Skeletal muscle satellite cell (primary cell): Measurements from ENCODE around the gene WIPF2. TPM values are rescaled to one million over a fixed set of nuclear protein-coding genes. Genes with fewer than 3 reads are reported as not detected.
A peak's percentile ranks its signal among the peaks of the same experiment; 100 is the strongest.

Experiments used
- H3K27me3 ChIP-seq: 2 replicates; pipeline ENCODE4 v1.7.0; 2013; ENCODE audit warnings: low read length; ENCODE audit not compliant: control insufficient read depth, insufficient read depth
- H3K36me3 ChIP-seq: 2 replicates; pipeline ENCODE4 v1.7.0; 2013; ENCODE audit warnings: mild to moderate bottlenecking, control low read depth, low read length; ENCODE audit not compliant: insufficient read depth
- H3K4me1 ChIP-seq: 2 replicates; pipeline ENCODE4 v1.7.0; 2013; ENCODE audit warnings: low read length; ENCODE audit not compliant: control insufficient read depth, insufficient read depth
- H3K4me2 ChIP-seq: 2 replicates; pipeline ENCODE4 v1.7.0; 2013; ENCODE audit warnings: mild to moderate bottlenecking, low read length
- H3K4me3 ChIP-seq: 2 replicates; pipeline ENCODE4 v1.7.0; 2013; ENCODE audit warnings: low read length
- H3K9ac ChIP-seq: 2 replicates; pipeline ENCODE4 v1.7.0; 2013; ENCODE audit warnings: mild to moderate bottlenecking, low read depth, low read length, moderate library complexity
- H3K9me3 ChIP-seq: replicated peaks from 2 replicates; pipeline ENCODE4 v1.7.0; 2013; ENCODE audit warnings: mild to moderate bottlenecking, control low read depth, low read length
- small RNA-seq: library from RNA; depleted of rRNA; stranded (forward); fragments of <200 nt; gene quantifications from one replicate; pipeline ENCODE3, GENCODE V24; 2012

The WIPF2 gene

DNA sequence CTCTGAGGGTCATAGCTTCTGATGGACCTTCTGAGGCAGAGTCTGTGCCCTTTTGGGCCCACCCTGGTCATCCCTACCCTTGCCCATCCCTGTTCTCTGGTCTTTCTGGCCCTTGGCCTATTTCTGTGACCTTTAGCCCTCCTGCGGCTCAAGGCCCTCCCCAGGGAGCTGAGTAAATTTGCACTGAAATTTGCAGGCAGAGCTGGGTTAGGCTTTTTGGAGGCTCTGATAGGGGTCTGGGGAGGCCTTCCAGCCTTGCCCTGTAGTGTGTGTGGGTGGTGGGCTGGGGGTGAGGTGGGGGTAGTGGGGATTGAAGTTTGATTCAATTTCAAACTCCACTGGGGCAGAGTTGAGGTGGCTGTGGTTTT is 107.7 kb downstream of the WIPF2 start:
- no peaks in the 10 kb centered on the region for H3K9me3 ChIP-seq
- H3K27me3 ChIP-seq, result no peaks in the 10 kb centered on the region
- H3K4me2 ChIP-seq, result peak overlapping the region; percentile 58
- H3K36me3 ChIP-seq, result peaks cover 10% of the 10 kb centered on the region
- H3K4me3 ChIP-seq, result peak overlapping the region; percentile 42
- no peak overlapping the region for H3K9ac ChIP-seq
- peaks cover 86% of the 10 kb centered on the region for H3K4me1 ChIP-seq

DNA sequence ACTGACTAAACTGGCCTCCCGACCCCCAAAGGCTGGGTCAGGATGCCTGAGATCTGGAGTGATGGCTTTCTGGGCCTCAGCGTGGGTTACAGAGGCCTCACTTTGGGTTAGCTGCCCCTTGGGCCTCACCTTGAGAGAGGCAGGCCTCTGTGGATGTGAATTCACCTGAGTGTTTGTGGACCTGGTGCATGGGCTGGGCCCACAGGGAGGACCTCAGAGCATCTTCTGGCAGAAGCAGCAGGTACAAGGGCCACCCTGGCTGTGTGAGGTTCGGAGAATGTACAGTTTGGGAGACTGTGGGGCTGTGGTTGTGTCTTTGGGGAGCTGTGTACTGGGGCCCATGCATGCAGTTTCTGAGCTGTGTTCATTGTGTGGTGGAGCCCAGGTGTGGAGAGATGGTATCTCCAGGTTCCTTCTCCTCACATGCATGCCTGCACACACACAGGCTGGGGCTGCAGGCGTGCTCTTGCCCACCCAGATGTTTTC is 108.2 kb downstream of the WIPF2 start:
- H3K9me3 ChIP-seq, result no peaks in the 10 kb centered on the region
- no peak overlapping the region for H3K4me3 ChIP-seq
- H3K4me1 ChIP-seq, result peaks cover 86% of the 10 kb centered on the region
- peak overlapping the region; percentile 58 for H3K4me2 ChIP-seq
- H3K36me3 ChIP-seq, result peaks cover 11% of the 10 kb centered on the region
- no peaks in the 10 kb centered on the region for H3K27me3 ChIP-seq
- no peak overlapping the region for H3K9ac ChIP-seq

DNA sequence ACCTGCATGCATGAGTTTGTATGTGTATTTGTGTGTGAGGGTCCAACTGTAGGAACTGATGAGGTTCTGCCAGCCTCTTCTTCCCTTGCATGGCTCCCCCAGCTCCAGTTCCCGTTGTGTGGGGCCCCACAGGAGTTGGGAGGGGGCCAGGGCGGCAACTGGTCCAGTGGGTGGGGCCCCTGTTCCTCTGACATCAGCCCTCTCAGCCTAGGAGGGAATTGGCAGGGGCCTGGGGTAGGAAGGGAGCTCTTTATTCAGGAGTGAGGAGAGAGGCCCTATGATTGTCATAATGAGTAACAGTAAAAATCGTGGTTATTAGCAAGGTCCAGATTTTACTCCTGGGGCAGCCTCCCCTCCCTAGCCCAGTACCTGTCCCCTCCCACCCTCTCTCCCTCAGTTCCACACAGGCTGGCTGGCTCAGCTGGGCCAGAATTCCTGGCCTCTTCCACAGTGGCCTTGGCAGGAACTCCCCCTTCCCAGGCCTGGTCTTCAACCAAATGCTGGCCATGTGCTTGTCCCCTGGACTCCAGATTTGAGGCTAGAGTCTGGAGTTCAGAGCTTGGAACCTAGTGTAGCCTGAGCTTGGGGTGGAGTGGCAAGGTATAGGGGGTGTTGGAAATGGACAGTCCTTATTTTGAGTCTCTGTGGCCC is 108.8 kb downstream of the WIPF2 start:
- H3K4me1 ChIP-seq, result peaks cover 86% of the 10 kb centered on the region
- no peaks in the 10 kb centered on the region for H3K9me3 ChIP-seq
- no peak overlapping the region for H3K4me3 ChIP-seq
- H3K9ac ChIP-seq, result no peak overlapping the region
- H3K4me2 ChIP-seq, result peak overlapping the region; percentile 58
- H3K27me3 ChIP-seq, result no peaks in the 10 kb centered on the region
- H3K36me3 ChIP-seq, result peaks cover 11% of the 10 kb centered on the region

DNA sequence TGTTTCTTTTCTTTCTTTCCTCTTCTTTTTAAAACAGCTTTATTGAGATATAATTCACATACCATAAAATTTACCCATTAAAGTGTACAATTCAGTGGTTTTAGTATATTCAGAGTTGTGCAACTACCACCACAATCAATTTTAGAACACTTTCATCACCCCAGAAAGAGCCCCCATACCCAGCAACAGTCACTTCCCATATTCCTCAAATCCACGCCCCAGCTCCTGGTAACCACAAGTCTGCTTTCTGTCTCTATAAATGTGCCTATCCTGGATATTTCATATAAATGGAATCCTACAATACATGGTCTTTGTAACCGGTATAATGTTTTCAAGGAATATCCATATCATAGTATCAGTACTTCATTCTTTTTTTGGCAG is 109.3 kb downstream of the WIPF2 start:
- Histone ChIP-seq H3K9me3 (no peaks in the 10 kb centered on the region), H3K4me2 (no peak overlapping the region), H3K9ac (no peak overlapping the region), H3K36me3 (peaks cover 11% of the 10 kb centered on the region), H3K4me1 (peaks cover 82% of the 10 kb centered on the region), H3K4me3 (no peak overlapping the region), H3K27me3 (no peaks in the 10 kb centered on the region)

DNA sequence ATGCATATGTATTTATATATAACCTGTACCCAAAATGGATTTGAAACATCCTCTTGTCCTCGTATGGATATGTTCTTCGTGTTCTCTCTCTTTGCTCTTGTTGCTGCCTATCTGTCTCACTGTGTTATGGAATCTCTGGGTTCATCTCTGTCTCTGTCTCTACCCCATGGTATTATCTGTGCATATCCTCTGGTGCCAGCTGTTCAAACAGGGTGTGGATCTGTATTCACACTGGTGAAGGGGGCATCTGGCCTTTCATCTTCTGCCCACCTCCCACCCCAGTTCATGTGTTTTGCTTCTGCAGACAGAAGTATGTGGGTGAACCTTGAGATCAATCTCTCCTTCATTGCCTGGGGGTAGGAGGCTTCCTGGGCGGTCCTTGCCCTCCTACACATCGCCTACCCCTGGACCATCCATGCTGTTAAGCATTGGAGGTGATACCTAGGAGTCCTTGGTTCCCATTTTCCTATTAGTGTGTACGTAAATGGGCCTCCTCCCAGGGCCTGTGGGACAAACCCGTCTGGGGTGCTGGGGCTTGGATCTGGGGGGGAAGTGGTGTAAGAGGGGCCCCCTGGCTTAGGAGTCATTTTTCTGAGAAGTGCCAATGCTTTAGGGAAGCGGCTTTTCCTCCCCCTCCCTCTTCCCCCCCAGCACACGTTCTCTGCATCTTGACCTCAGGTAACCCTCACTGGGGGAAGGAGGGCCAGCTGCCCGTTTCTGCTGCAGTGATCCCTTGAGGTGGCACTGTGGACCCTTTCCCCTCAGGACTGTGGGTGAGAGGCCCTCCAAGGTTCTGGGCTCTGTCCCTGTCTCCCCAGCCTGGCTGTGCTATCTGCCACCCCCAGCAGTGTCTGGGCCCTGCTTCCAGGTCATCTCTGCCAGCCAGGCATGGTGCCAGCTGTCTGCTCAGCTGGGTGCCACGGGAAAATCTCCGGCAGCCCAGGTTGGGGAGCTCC is 111.0 kb downstream of the WIPF2 start:
- H3K9me3 ChIP-seq, result no peaks in the 10 kb centered on the region
- peaks cover 11% of the 10 kb centered on the region for H3K36me3 ChIP-seq
- H3K4me1 ChIP-seq, result peaks cover 82% of the 10 kb centered on the region
- H3K4me3 ChIP-seq, result no peak overlapping the region
- no peaks in the 10 kb centered on the region for H3K27me3 ChIP-seq
- H3K4me2 ChIP-seq, result peak overlapping the region; percentile 28
- H3K9ac ChIP-seq, result no peak overlapping the region

DNA sequence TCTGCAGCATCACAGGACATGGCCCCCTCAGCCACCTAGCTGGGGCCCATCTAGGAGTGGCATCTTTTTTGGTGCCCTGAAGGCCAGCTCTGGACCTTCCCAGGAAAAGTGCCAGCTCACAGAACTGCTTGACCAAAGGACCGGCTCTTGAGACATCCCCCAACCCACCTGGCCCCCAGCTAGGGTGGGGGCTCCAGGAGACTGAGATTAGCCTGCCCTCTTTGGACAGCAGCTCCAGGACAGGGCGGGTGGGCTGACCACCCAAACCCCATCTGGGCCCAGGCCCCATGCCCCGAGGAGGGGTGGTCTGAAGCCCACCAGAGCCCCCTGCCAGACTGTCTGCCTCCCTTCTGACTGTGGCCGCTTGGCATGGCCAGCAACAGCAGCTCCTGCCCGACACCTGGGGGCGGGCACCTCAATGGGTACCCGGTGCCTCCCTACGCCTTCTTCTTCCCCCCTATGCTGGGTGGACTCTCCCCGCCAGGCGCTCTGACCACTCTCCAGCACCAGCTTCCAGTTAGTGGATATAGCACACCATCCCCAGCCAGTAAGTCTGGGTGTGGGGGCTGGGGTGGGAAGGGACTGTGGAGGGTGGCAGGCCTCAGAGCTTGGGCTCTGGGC is 111.9 kb downstream of the WIPF2 start:
- no peak overlapping the region for H3K4me3 ChIP-seq
- no peaks in the 10 kb centered on the region for H3K9me3 ChIP-seq
- H3K36me3 ChIP-seq, result peaks cover 11% of the 10 kb centered on the region
- H3K4me1 ChIP-seq, result peaks cover 81% of the 10 kb centered on the region
- H3K9ac ChIP-seq, result no peak overlapping the region
- no peaks in the 10 kb centered on the region for H3K27me3 ChIP-seq
- no peak overlapping the region for H3K4me2 ChIP-seq

DNA sequence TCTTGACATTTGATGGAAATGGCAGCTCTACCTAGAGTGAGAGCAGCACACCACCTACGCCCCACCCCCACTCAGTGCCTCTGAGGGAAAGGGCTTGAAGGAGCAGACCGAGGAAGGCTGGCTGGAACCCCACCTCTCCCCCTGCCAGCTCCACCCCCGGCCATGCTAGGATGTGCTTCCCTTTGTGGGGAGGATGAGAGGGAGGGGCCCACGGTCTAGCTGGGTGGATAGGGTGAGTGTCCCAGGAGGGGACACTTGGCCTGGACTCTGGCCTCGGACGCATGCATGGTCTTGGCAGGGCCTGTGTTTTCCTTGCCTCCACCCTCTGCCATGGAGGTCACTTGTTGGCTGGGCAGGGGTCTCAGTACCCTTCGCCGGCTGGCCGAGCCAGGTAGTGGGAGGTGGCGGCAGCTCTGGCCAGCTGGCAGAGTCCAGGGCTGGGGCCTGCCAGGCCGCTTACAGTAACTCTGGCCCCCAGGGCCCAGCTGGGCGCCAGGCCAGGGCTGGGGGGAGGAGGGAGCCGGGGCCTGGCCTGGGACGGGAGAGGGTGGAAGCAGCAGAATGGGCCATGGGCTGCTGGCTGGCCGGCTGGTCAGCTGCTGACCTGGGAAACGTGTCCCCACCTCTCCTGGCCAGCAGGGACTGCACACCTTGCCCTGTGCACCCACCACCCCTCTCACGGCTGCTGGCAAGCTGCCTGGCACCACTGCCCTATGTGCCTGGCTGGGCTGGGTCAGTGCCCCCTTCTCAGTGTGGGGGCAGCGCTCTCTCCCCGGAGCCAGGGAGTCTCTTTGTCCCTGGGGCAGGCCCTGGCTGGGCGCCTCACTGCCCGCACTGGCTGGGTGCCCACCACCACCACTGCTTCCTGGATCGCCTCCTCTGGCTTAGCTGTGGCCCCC is 112.9 kb downstream of the WIPF2 start:
- Histone ChIP-seq H3K9ac (peak overlapping the region; percentile 21), H3K4me3 (peak overlapping the region; percentile 39), H3K4me1 (peaks cover 73% of the 10 kb centered on the region), H3K4me2 (peak overlapping the region; percentile 77), H3K36me3 (peaks cover 11% of the 10 kb centered on the region), H3K9me3 (no peaks in the 10 kb centered on the region), H3K27me3 (no peaks in the 10 kb centered on the region)

Small RNA genes within 50 kb of the gene (small RNA-seq; reads per million reads assigned to genes)
- not detected for gene MIR6867
